T-helper 1 cell (primary cell): ENCODE measurements around the gene CLEC4E.
A peak's percentile ranks its signal among the peaks of the same experiment; 100 is the strongest.
"Not testable (repeated sequence)": the region's sequence is repeated elsewhere in the genome, so short reads cannot be mapped to it uniquely, and the experiment has no call there.

Experiments used
- DNase-seq, 5 donors: peaks; one replicate each; pipeline ENCODE4 v3.0.0-alpha.2; 2012 to 2020

CLEC4E gene

GRCh38 chr12:8532045-8532444 lies 8.7 kb downstream of the CLEC4E start:
- no peak for DNase-seq

GRCh38 chr12:8527250-8528130 lies 13.2 kb downstream of the CLEC4E start:
- no peak for DNase-seq

GRCh38 chr12:8519171-8519570 lies 21.5 kb downstream of the CLEC4E start:
- no peak for DNase-seq

- DNase-seq = no peak
These were observed 22.7 kb downstream of the CLEC4E start for GRCh38 chr12:8517971-8518370.

- no peak for DNase-seq
These were observed 27.4 kb downstream of the CLEC4E start, which contains the start of gene CLEC4D for GRCh38 chr12:8513256-8513655. Gene CLEC4D, plus strand, starts transcription at chr12:8513503. Its CDS starts 230 bp downstream, at chr12:8513733.

- DNase-seq = no peak
These were observed 31.5 kb downstream of the CLEC4E start for GRCh38 chr12:8508910-8509841.

GRCh38 chr12:8508223-8508622 lies 32.5 kb downstream of the CLEC4E start:
- no peak for DNase-seq

GRCh38 chr12:8507596-8507995 lies 33.1 kb downstream of the CLEC4E start:
- DNase-seq = no peak

GRCh38 chr12:8504351-8504750 lies 36.4 kb downstream of the CLEC4E start:
- DNase-seq = no peak

- DNase-seq = no peak
These were observed 39.0 kb downstream of the CLEC4E start for GRCh38 chr12:8501720-8502119.

- DNase-seq = no peak
These were observed 41.1 kb downstream of the CLEC4E start for GRCh38 chr12:8499616-8500015.

- not testable (repeated sequence) for DNase-seq
These were observed 44.6 kb downstream of the CLEC4E start for GRCh38 chr12:8496074-8496473.

- not testable (repeated sequence) for DNase-seq
These were observed 45.0 kb downstream of the CLEC4E start for GRCh38 chr12:8495671-8496070.

GRCh38 chr12:8493084-8493483 lies 47.6 kb downstream of the CLEC4E start:
- DNase-seq = peak in 2 of 5 donors; percentile 6 to 88

- peak in 1 of 5 donors; percentile 26 for DNase-seq
These were observed 48.8 kb downstream of the CLEC4E start for GRCh38 chr12:8491646-8492530.
